Sigmoid colon (tissue), 7 donors: ENCODE measurements around the gene KRTAP10-11. TPM values are rescaled to one million over a fixed set of nuclear protein-coding genes. Genes with fewer than 3 reads are reported as not detected.
"Not testable (repeated sequence)": the region's sequence is repeated elsewhere in the genome, so short reads cannot be mapped to it uniquely, and the experiment has no call there.

Experiments used
- DNase-seq: peaks from one replicate; pipeline ENCODE4 v3.0.0-alpha.2; 2019
- H3K27ac ChIP-seq, 4 donors: fragments of 200-600 bp; sonication (generic); one replicate each; pipeline ENCODE4 v1.5.1; 2016 to 2019; ENCODE audit warnings: mild to moderate bottlenecking in 1 of 4
- H3K27me3 ChIP-seq, 3 donors: fragments of 200-600 bp; sonication (generic); one replicate each; pipeline ENCODE4 v1.5.1; 2019; ENCODE audit warnings: mild to moderate bottlenecking in 1 of 3
- H3K36me3 ChIP-seq, 4 donors: fragments of 200-600 bp; sonication (generic); one replicate each; pipeline ENCODE4 v1.5.1; 2016 to 2019
- H3K4me1 ChIP-seq, 4 donors: fragments of 200-600 bp; sonication (generic); one replicate each; pipeline ENCODE4 v1.5.1; 2017 to 2019
- H3K4me3 ChIP-seq, 4 donors: fragments of 200-600 bp; sonication (generic); one replicate each; pipeline ENCODE4 v1.5.1; 2017 to 2019; ENCODE audit warnings: mild to moderate bottlenecking in 2 of 4, moderate library complexity in 1 of 4
- H3K9me3 ChIP-seq, 4 donors: fragments of 200-600 bp in 3 of 4; sonication (generic) in 3 of 4; one replicate each; pipeline versions ENCODE4 v1.5.1 to v1.6.1; 2013 to 2019
- EP300 ChIP-seq, 4 donors: sonication (generic); formaldehyde crosslinking; IDR thresholded peaks; one replicate each; pipeline ENCODE4 v1.6.1; 2017; ENCODE audit warnings: antibody characterized with exemption in 4 of 4
- POLR2A ChIP-seq, 2 donors: fragments of 450-650 bp; IDR thresholded peaks; one replicate each; pipeline ENCODE4 v1.6.1; 2016; ENCODE audit warnings: antibody characterized with exemption in 2 of 2, mild to moderate bottlenecking in 2 of 2, moderate library complexity in 2 of 2
- POLR2AphosphoS5 ChIP-seq, 4 donors: sonication (generic); formaldehyde crosslinking; IDR thresholded peaks; one replicate each; pipeline ENCODE4 v1.6.1; 2017; ENCODE audit warnings: antibody characterized with exemption in 4 of 4
- WGBS, 2 donors: extraction: QIAGEN DNeasy Blood & Tissue Kit; methylation state at CpG; one replicate each; pipeline ENCODE4 v1.1.7; 2013; 5-methylcytosine and 5-hydroxymethylcytosine counted together
- intact Hi-C: fragments of 100-400 bp; cut with DNase I; formaldehyde crosslinking; loops from one replicate; pipeline ENCODE4 v1.15.1; 2023
- polyA plus RNA-seq, 3 donors: library from polyadenylated mRNA; stranded (reverse); fragments of 200-250 nt; gene quantifications; one replicate each; pipeline ENCODE4 v1.2.3, GENCODE V29; 2013
- total RNA-seq, 4 donors: library from RNA; depleted of rRNA; stranded (reverse); fragments of >200 nt; gene quantifications; one replicate each; pipeline ENCODE4 v1.1.0, GENCODE V29; 2016
- TF ChIP-seq, protein P1 (sequence below), 4 experiments: fragments of 450-650 bp in 3 of 4; fragments of 200-600 bp in 1 of 4; IDR thresholded peaks; one replicate each; pipeline ENCODE4 v1.5.1; 2016 to 2019; ENCODE audit warnings: antibody characterized with exemption in 4 of 4, mild to moderate bottlenecking in 3 of 4, moderate library complexity in 2 of 4
- donor health status: healthy with polysubstance abuse.
- donor health status: Bipolar disorder and iron deficiency.
- donor health status: healthy.

Gene KRTAP10-11
- total and polyA plus RNA-seq, 7 donors, result not detected

DNA sequence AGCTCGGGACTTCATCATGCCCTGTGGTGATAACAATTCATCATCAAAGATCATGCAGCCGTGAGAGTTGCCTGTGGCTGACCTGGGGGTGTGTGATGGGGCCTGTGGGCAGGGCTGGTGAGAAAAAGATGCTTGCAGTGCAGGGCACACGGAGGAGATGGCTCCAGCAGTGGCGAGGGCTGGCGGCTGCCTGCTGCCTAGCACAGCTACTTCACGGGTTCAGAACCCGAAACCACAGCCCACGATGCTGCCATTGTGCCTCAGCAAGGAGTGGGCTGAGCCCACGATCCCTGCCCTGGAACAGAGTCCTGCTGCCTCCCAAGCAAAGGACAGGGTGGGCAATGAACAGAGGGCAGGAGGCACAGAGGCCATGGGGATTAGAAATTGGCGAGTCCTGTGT, 20.0 kb upstream of the KRTAP10-11 start:
- Histone ChIP-seq H3K36me3 (no peaks in the 10 kb centered on the region), H3K4me3 (no peak overlapping the region), H3K9me3 (peaks cover 0 to 11% (median 5%) of the 10 kb centered on the region in 4 donors), H3K27me3 (peaks cover 0 to 26% (median 13%) of the 10 kb centered on the region in 3 donors), H3K27ac (no peak overlapping the region), H3K4me1 (no peaks in the 10 kb centered on the region)
- WGBS, 2 donors, result 73% methylated on average over 10 of the region's 10 CpGs
- intact Hi-C loops, result no loop called here
- TF ChIP-seq POLR2AphosphoS5 (IDR thresholded peaks at IDR 0.05) (no peak), POLR2A (IDR thresholded peaks at IDR 0.05) (no peak), EP300 (IDR thresholded peaks at IDR 0.05) (no peak)
- TF ChIP-seq, protein P1, sequence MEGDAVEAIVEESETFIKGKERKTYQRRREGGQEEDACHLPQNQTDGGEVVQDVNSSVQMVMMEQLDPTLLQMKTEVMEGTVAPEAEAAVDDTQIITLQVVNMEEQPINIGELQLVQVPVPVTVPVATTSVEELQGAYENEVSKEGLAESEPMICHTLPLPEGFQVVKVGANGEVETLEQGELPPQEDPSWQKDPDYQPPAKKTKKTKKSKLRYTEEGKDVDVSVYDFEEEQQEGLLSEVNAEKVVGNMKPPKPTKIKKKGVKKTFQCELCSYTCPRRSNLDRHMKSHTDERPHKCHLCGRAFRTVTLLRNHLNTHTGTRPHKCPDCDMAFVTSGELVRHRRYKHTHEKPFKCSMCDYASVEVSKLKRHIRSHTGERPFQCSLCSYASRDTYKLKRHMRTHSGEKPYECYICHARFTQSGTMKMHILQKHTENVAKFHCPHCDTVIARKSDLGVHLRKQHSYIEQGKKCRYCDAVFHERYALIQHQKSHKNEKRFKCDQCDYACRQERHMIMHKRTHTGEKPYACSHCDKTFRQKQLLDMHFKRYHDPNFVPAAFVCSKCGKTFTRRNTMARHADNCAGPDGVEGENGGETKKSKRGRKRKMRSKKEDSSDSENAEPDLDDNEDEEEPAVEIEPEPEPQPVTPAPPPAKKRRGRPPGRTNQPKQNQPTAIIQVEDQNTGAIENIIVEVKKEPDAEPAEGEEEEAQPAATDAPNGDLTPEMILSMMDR (IDR thresholded peaks at IDR 0.05), result no peak
- no peak for DNase-seq

DNA sequence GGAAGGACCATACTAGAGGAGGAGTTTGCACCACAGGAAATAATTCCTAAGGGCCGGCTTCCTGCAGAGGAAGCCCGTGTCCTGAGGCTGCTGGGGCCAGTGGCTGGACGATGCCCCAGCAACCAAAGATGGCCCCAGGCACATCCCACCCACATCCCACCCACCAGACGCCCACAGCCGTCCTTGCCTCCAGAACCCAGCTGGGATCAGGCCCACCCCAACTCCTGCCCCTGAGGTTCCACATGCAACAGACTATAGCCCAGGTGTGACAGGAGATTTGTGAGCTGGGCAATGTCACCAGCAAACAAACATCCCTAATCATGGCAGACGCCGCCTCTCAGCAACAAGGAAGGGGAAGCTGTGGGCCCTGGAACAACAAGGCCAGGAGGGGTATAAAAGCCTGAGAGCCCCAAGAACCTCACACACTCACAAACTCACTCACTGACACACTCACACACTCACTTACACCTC, 19.5 kb upstream of the KRTAP10-11 start, which contains the start of gene KRTAP10-9:
TSS of gene KRTAP10-9 (plus strand) at position 421 of the 471 bp plus-strand sequence. CDS start 79 bp downstream, outside the sequence.
- WGBS, 2 donors, result 51 to 54% methylated on average over 7 of the region's 7 CpGs
- no peaks in the 10 kb centered on the region for H3K36me3 ChIP-seq
- H3K4me1 ChIP-seq, result no peaks in the 10 kb centered on the region
- H3K27ac ChIP-seq, result no peak within 1 kb of the TSS
- H3K27me3 ChIP-seq, result peaks cover 0 to 26% (median 13%) of the 10 kb centered on the region in 3 donors
- TF ChIP-seq, protein P1 (IDR thresholded peaks at IDR 0.05), result no peak
- TF ChIP-seq POLR2A (IDR thresholded peaks at IDR 0.05) (no peak), EP300 (IDR thresholded peaks at IDR 0.05) (no peak), POLR2AphosphoS5 (IDR thresholded peaks at IDR 0.05) (no peak)
- H3K9me3 ChIP-seq, result peaks cover 0 to 11% (median 5%) of the 10 kb centered on the region in 4 donors
- DNase-seq, result no peak
- intact Hi-C loops, result no loop called here
- H3K4me3 ChIP-seq, result no peak within 1 kb of the TSS

DNA sequence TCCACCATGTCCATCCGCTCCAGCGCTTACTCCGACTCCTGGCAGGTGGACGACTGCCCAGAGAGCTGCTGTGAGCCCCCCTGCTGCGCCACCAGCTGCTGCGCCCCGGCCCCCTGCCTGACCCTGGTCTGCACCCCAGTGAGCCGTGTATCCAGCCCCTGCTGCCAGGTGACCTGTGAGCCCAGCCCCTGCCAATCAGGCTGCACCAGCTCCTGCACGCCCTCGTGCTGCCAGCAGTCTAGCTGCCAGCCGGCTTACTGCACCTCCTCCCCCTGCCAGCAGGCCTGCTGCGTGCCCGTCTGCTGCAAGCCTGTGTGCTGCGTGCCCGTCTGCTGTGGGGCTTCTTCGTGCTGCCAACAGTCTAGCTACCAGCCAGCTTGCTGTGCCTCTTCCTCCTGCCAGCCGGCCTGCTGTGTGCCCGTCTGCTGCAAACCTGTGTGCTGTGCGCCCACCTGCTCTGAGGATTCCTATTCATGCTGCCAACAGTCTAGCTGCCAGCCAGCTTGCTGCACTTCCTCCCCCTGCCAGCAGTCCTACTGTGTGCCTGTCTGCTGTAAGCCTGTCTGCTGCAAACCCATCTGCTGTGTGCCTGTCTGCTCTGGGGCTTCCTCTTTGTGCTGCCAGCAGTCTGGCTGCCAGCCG, 18.9 kb upstream of the KRTAP10-11 start:
- H3K4me3 ChIP-seq, intact Hi-C loops, H3K36me3 ChIP-seq, H3K4me1 ChIP-seq, H3K27ac ChIP-seq, DNase-seq: not testable (repeated sequence)
- H3K9me3 ChIP-seq, result peaks cover 0 to 16% (median 5%) of the 10 kb centered on the region in 4 donors
- peaks cover 0 to 26% (median 13%) of the 10 kb centered on the region in 3 donors for H3K27me3 ChIP-seq
- WGBS, 2 donors, result 72 to 79% methylated on average over 20 of the region's 20 CpGs

DNA sequence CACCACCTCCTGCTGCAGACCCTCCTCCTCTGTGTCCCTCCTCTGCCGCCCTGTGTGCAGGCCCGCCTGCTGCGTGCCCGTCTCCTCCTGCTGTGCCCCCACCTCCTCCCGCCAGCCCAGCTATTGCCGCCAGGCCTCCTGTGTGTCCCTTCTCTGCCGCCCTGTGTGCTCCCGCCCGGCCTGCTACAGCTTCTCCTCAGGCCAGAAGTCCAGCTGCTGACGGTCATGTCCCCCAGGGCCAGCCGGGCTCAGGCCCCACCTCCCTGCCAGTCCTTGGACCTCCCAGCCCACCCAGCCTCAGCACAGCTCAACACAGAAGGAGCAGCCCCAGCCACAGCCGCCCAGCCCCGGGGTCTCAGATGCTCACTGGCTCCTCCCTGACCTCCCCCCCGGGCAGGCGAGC, 18.4 kb upstream of the KRTAP10-11 start:
- H3K27ac ChIP-seq, H3K36me3 ChIP-seq, H3K4me1 ChIP-seq, H3K4me3 ChIP-seq, intact Hi-C loops, DNase-seq: not testable (repeated sequence)
- 29 to 47% methylated on average over 15 of the region's 15 CpGs for whole genome bisulfite sequencing, 2 donors
- Histone ChIP-seq H3K27me3 (peaks cover 0 to 26% (median 13%) of the 10 kb centered on the region in 3 donors), H3K9me3 (peaks cover 0 to 18% (median 4%) of the 10 kb centered on the region in 4 donors)

DNA sequence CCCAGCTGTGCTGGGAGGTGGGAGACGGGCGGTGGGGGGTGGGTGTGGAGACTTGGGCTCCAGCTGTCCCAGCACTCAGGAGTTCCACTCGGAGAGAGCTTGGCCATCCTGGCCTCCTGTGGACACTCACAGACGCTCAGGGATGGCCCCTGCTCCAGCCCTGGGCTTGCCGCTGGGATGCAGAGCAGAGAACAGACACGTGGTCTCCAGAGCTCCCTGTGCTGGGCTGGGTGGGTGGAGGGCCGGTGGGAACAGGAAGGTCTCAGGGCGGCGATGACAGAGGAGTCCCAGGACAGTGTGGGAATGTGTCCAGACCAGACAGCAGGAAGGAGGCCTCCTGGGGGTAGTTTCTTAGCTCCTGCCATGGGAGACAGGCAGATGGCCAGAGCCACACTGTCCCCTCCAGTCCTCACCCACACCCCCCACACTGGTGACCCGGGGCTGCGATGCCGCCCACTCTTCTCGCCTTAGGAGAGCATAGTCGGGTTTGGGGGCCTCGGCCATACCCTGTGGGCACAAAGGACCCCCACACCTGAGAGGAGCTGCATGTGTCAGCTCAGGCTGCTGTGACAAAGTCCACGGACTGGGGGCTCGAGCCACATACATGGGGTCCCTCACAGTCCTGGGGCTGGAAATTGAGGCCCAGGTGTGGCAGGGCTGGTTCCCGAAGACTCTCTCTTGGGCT, 17.4 kb upstream of the KRTAP10-11 start:
- Histone ChIP-seq H3K36me3 (no peaks in the 10 kb centered on the region), H3K4me1 (no peaks in the 10 kb centered on the region), H3K27ac (no peak overlapping the region), H3K4me3 (no peak overlapping the region), H3K9me3 (peaks cover 0 to 16% (median 3%) of the 10 kb centered on the region in 4 donors), H3K27me3 (peaks cover 0 to 26% (median 13%) of the 10 kb centered on the region in 3 donors)
- intact Hi-C loops, result no loop called here
- 77 to 81% methylated on average over 18 of the region's 18 CpGs for WGBS, 2 donors
- DNase-seq, result no peak
- TF ChIP-seq EP300 (IDR thresholded peaks at IDR 0.05) (no peak), POLR2A (IDR thresholded peaks at IDR 0.05) (no peak), POLR2AphosphoS5 (IDR thresholded peaks at IDR 0.05) (no peak)
- TF ChIP-seq, protein P1 (IDR thresholded peaks at IDR 0.05), result no peak
